ENCODE results near the gene EMP1.
A peak's percentile ranks its signal among the peaks of the same experiment; 100 is the strongest.

GRCh38 chr12:13233830-13234641, 37.5 kb downstream of the EMP1 start:
- TF ChIP-seq, protein P1, sequence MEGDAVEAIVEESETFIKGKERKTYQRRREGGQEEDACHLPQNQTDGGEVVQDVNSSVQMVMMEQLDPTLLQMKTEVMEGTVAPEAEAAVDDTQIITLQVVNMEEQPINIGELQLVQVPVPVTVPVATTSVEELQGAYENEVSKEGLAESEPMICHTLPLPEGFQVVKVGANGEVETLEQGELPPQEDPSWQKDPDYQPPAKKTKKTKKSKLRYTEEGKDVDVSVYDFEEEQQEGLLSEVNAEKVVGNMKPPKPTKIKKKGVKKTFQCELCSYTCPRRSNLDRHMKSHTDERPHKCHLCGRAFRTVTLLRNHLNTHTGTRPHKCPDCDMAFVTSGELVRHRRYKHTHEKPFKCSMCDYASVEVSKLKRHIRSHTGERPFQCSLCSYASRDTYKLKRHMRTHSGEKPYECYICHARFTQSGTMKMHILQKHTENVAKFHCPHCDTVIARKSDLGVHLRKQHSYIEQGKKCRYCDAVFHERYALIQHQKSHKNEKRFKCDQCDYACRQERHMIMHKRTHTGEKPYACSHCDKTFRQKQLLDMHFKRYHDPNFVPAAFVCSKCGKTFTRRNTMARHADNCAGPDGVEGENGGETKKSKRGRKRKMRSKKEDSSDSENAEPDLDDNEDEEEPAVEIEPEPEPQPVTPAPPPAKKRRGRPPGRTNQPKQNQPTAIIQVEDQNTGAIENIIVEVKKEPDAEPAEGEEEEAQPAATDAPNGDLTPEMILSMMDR (IDR thresholded peaks at IDR 0.05; ENCODE audit: poor library complexity, severe bottlenecking), result peak; percentile 32
- TF ChIP-seq EZH2 (IDR thresholded peaks at IDR 0.05; ENCODE audit: borderline replicate concordance, insufficient read depth, low read length, poor library complexity, severe bottlenecking) (no peak), REST (IDR thresholded peaks at IDR 0.05; ENCODE audit: borderline replicate concordance) (no peak), TAF1 (IDR thresholded peaks at IDR 0.05; ENCODE audit: low read depth) (no peak), RAD21 (conservative IDR thresholded peaks at IDR 0.05) (peak; percentile 24)
